Activated T-helper 17 cell treated with anti-CD3 and anti-CD28 coated beads, Interleukin-2, amount 50 U/mL, for 72 hours (primary cell): Measurements from ENCODE around the gene OTUD6A. TPM values are rescaled to one million over a fixed set of nuclear protein-coding genes. Genes with fewer than 3 reads are reported as not detected.

Source experiments
- ATAC-seq: fragments of 150-1000 bp; cut with Tn5 transposase; replicated peaks from 2 replicates; pipeline ENCODE4 v1.10.0; 2021; ENCODE audit warnings: mild to moderate bottlenecking, moderate library complexity
- H3K27ac Mint-ChIP-seq: one replicate; pipeline ENCODE4 v1.8.0; 2022; ENCODE audit warnings: mixed read lengths
- H3K27me3 Mint-ChIP-seq: one replicate; pipeline ENCODE4 v1.8.0; 2022; ENCODE audit warnings: mixed read lengths
- H3K36me3 Mint-ChIP-seq: one replicate; pipeline ENCODE4 v1.8.0; 2022; ENCODE audit warnings: low read depth, mild to moderate bottlenecking, mixed read lengths
- H3K4me1 Mint-ChIP-seq: one replicate; pipeline ENCODE4 v1.8.0; 2022; ENCODE audit warnings: mixed read lengths
- H3K4me3 Mint-ChIP-seq: one replicate; pipeline ENCODE4 v1.8.0; 2022; ENCODE audit warnings: mild to moderate bottlenecking, mixed read lengths
- H3K9me3 Mint-ChIP-seq: one replicate; pipeline ENCODE4 v1.8.0; 2022; ENCODE audit warnings: mixed read lengths
- total RNA-seq, 2 donors: library from RNA; stranded (reverse); gene quantifications; one replicate each; pipeline ENCODE4 v1.2.3, GENCODE V29; 2022

The OTUD6A gene
- total RNA-seq, 2 donors from 2014 or later, result not detected

- Mint-ChIP-seq H3K27ac (no peak overlapping the region), H3K4me3 (no peak overlapping the region), H3K36me3 (no peaks in the 10 kb centered on the region), H3K9me3 (no peaks in the 10 kb centered on the region), H3K27me3 (no peaks in the 10 kb centered on the region), H3K4me1 (no peaks in the 10 kb centered on the region)
- no peak for ATAC-seq
Measured at GRCh38 chrX:70038951-70039350, 23.3 kb upstream of the OTUD6A start.

GRCh38 chrX:70039758-70040157, 22.5 kb upstream of the OTUD6A start:
- Mint-ChIP-seq H3K36me3 (no peaks in the 10 kb centered on the region), H3K27ac (no peak overlapping the region), H3K9me3 (no peaks in the 10 kb centered on the region), H3K4me3 (no peak overlapping the region), H3K27me3 (no peaks in the 10 kb centered on the region), H3K4me1 (no peaks in the 10 kb centered on the region)
- no peak for ATAC-seq

GRCh38 chrX:70041993-70042392, 20.3 kb upstream of the OTUD6A start:
- no peaks in the 10 kb centered on the region for H3K27me3 Mint-ChIP-seq
- H3K4me3 Mint-ChIP-seq, result no peak overlapping the region
- H3K4me1 Mint-ChIP-seq, result no peaks in the 10 kb centered on the region
- no peaks in the 10 kb centered on the region for H3K9me3 Mint-ChIP-seq
- H3K27ac Mint-ChIP-seq, result no peak overlapping the region
- no peaks in the 10 kb centered on the region for H3K36me3 Mint-ChIP-seq
- ATAC-seq, result no peak

- H3K27me3 Mint-ChIP-seq, result no peaks in the 10 kb centered on the region
- no peak overlapping the region for H3K4me3 Mint-ChIP-seq
- no peaks in the 10 kb centered on the region for H3K4me1 Mint-ChIP-seq
- ATAC-seq, result no peak
- H3K36me3 Mint-ChIP-seq, result no peaks in the 10 kb centered on the region
- H3K9me3 Mint-ChIP-seq, result no peaks in the 10 kb centered on the region
- H3K27ac Mint-ChIP-seq, result no peak overlapping the region
Measured at GRCh38 chrX:70042399-70043371, 19.6 kb upstream of the OTUD6A start.

- no peak for ATAC-seq
- Mint-ChIP-seq H3K36me3 (no peaks in the 10 kb centered on the region), H3K4me3 (no peak overlapping the region), H3K4me1 (no peaks in the 10 kb centered on the region), H3K9me3 (no peaks in the 10 kb centered on the region), H3K27ac (no peak overlapping the region), H3K27me3 (no peaks in the 10 kb centered on the region)
Measured at GRCh38 chrX:70043685-70044084, 18.6 kb upstream of the OTUD6A start.

- no peaks in the 10 kb centered on the region for H3K9me3 Mint-ChIP-seq
- no peak overlapping the region for H3K27ac Mint-ChIP-seq
- no peak overlapping the region for H3K4me3 Mint-ChIP-seq
- no peaks in the 10 kb centered on the region for H3K27me3 Mint-ChIP-seq
- H3K4me1 Mint-ChIP-seq, result no peaks in the 10 kb centered on the region
- H3K36me3 Mint-ChIP-seq, result no peaks in the 10 kb centered on the region
- ATAC-seq, result no peak
Measured at GRCh38 chrX:70044541-70045245, 17.6 kb upstream of the OTUD6A start.

- no peak overlapping the region for H3K27ac Mint-ChIP-seq
- no peaks in the 10 kb centered on the region for H3K27me3 Mint-ChIP-seq
- H3K36me3 Mint-ChIP-seq, result no peaks in the 10 kb centered on the region
- H3K4me3 Mint-ChIP-seq, result no peak overlapping the region
- H3K9me3 Mint-ChIP-seq, result no peaks in the 10 kb centered on the region
- ATAC-seq, result no peak
- no peaks in the 10 kb centered on the region for H3K4me1 Mint-ChIP-seq
Measured at GRCh38 chrX:70046978-70047377, 15.3 kb upstream of the OTUD6A start.

GRCh38 chrX:70049406-70049805, 12.9 kb upstream of the OTUD6A start:
- no peak for ATAC-seq
- Mint-ChIP-seq H3K4me1 (no peaks in the 10 kb centered on the region), H3K9me3 (no peaks in the 10 kb centered on the region), H3K27ac (no peak overlapping the region), H3K36me3 (no peaks in the 10 kb centered on the region), H3K4me3 (no peak overlapping the region), H3K27me3 (no peaks in the 10 kb centered on the region)

- ATAC-seq, result no peak
- no peak within 1 kb of the TSS for H3K4me3 Mint-ChIP-seq
- H3K36me3 Mint-ChIP-seq, result no peaks in the 10 kb centered on the region
- no peaks in the 10 kb centered on the region for H3K4me1 Mint-ChIP-seq
- no peaks in the 10 kb centered on the region for H3K9me3 Mint-ChIP-seq
- no peak within 1 kb of the TSS for H3K27ac Mint-ChIP-seq
- no peaks in the 10 kb centered on the region for H3K27me3 Mint-ChIP-seq
Measured at GRCh38 chrX:70049925-70050324, 12.3 kb upstream of the OTUD6A start, which contains the start of gene AWAT2. Gene AWAT2 (minus strand): TSS chrX:70049938. CDS start chrX:70049932, 6 bp downstream.

GRCh38 chrX:70052895-70053615, 9.2 kb upstream of the OTUD6A start:
- Mint-ChIP-seq H3K9me3 (no peaks in the 10 kb centered on the region), H3K27me3 (no peaks in the 10 kb centered on the region), H3K4me3 (no peak overlapping the region), H3K4me1 (no peaks in the 10 kb centered on the region), H3K36me3 (no peaks in the 10 kb centered on the region), H3K27ac (no peak overlapping the region)
- ATAC-seq, result no peak

- no peaks in the 10 kb centered on the region for H3K9me3 Mint-ChIP-seq
- no peaks in the 10 kb centered on the region for H3K36me3 Mint-ChIP-seq
- H3K27ac Mint-ChIP-seq, result no peak overlapping the region
- H3K4me1 Mint-ChIP-seq, result no peaks in the 10 kb centered on the region
- no peak overlapping the region for H3K4me3 Mint-ChIP-seq
- no peak for ATAC-seq
- H3K27me3 Mint-ChIP-seq, result no peaks in the 10 kb centered on the region
Measured at GRCh38 chrX:70054391-70054790, 7.9 kb upstream of the OTUD6A start.

- Mint-ChIP-seq H3K36me3 (no peaks in the 10 kb centered on the region), H3K27me3 (no peaks in the 10 kb centered on the region), H3K27ac (no peak overlapping the region), H3K4me3 (no peak overlapping the region), H3K9me3 (no peaks in the 10 kb centered on the region), H3K4me1 (no peaks in the 10 kb centered on the region)
- no peak for ATAC-seq
Measured at GRCh38 chrX:70062961-70063550, 799 bp downstream of the OTUD6A start.

- no peaks in the 10 kb centered on the region for H3K36me3 Mint-ChIP-seq
- no peak overlapping the region for H3K27ac Mint-ChIP-seq
- H3K4me1 Mint-ChIP-seq, result no peaks in the 10 kb centered on the region
- H3K27me3 Mint-ChIP-seq, result no peaks in the 10 kb centered on the region
- no peak for ATAC-seq
- no peak overlapping the region for H3K4me3 Mint-ChIP-seq
- no peaks in the 10 kb centered on the region for H3K9me3 Mint-ChIP-seq
Measured at GRCh38 chrX:70066646-70067045, 4.4 kb downstream of the OTUD6A start.

GRCh38 chrX:70079297-70079696, 17.0 kb downstream of the OTUD6A start:
- H3K9me3 Mint-ChIP-seq, result no peaks in the 10 kb centered on the region
- ATAC-seq, result no peak
- no peaks in the 10 kb centered on the region for H3K36me3 Mint-ChIP-seq
- no peak overlapping the region for H3K27ac Mint-ChIP-seq
- H3K4me1 Mint-ChIP-seq, result no peaks in the 10 kb centered on the region
- no peaks in the 10 kb centered on the region for H3K27me3 Mint-ChIP-seq
- H3K4me3 Mint-ChIP-seq, result no peak overlapping the region
